ENCODE data around the gene UBR4. TPM values are rescaled to one million over a fixed set of nuclear protein-coding genes. Genes with fewer than 3 reads are reported as not detected.

UBR4 gene
- total RNA-seq, 4 donors from 2014 or later = 124 to 198 (median 131) TPM

DNA sequence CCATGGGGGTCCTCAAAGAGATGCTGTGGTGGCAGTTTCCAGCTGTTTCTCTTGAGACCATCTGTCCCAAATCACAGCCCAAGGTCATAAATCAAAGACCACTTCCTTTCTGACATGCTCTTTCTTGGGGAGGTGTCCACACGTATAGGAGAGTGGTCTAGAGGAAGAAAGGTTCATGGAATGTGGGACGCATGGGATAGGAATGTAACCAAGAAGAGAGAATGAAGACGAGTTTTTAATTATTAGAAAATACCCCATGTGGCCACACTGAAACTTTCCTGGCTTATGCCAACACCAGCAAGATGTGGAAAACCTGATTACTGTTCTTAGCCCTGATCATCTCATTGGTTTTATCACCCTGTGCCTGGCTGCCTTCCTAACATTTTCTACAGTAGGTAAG, 129.3 kb downstream of the UBR4 start:
- TF ChIP-seq, protein P1, sequence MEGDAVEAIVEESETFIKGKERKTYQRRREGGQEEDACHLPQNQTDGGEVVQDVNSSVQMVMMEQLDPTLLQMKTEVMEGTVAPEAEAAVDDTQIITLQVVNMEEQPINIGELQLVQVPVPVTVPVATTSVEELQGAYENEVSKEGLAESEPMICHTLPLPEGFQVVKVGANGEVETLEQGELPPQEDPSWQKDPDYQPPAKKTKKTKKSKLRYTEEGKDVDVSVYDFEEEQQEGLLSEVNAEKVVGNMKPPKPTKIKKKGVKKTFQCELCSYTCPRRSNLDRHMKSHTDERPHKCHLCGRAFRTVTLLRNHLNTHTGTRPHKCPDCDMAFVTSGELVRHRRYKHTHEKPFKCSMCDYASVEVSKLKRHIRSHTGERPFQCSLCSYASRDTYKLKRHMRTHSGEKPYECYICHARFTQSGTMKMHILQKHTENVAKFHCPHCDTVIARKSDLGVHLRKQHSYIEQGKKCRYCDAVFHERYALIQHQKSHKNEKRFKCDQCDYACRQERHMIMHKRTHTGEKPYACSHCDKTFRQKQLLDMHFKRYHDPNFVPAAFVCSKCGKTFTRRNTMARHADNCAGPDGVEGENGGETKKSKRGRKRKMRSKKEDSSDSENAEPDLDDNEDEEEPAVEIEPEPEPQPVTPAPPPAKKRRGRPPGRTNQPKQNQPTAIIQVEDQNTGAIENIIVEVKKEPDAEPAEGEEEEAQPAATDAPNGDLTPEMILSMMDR (IDR thresholded peaks at IDR 0.05; ENCODE audit: low read depth) = no peak

DNA sequence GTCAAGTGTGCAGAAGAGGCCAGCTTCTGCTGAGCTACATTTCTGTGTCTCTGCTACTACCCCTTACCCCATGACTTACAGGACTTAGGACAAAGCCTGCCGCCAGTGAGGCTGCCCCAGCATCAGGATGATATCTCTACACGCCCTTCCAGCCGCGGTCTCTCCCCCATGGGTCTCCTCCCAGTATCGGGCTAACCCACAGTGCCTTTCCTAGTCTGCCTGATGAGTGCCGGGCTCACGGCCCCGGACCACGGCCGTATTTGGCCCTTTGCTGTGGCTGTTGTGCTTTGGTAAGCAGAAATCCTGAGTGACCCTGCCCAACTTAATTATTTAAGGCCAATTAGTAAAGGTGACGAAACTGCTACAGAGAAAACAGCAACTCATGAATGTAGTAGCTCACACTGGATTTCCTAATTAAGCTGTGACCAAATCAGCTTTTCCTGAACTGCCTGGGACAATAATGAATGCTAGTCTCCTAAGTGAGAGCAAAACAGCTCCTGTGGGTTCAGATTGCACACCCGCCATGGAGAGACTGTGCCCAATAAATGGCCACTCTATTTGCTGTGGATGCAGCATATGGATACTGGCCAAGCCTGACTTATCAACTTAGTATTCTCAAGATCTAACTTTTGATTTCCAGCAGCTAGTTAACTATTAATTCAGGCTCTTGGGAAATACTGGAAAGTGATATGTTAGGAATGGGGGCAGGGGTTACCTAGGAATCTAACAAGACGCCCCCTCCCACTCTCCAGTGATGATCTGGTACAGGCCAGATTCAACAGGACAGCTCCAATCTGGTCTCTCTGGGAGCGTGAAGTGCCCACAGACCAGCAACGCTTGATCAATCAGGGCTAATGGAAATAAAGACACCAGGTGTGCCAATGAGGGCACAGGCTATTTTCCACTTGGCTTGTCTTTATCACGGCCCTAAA, 130.3 kb downstream of the UBR4 start:
- TF ChIP-seq, protein P1 (IDR thresholded peaks at IDR 0.05; ENCODE audit: low read depth) = no peak

DNA sequence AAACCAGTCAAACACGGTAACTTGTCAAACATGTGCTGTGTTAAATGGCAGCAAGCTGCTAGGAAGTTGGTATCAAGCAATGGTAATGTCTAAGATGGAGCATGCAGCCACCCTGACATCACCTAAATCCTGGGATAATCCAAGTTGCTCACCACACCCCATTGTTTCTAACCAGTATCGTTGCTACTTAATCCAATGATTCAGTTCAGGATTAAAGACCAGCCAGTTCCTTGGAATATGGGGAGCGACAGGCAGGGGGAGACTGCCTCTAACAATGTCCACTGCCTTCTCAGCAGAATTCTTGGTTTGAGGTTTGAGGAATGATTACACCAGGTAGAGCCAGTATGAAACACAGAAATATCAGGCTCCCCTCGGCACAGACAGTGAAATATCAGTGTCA, 131.5 kb downstream of the UBR4 start:
- TF ChIP-seq, protein P1 (IDR thresholded peaks at IDR 0.05; ENCODE audit: low read depth) = no peak

DNA sequence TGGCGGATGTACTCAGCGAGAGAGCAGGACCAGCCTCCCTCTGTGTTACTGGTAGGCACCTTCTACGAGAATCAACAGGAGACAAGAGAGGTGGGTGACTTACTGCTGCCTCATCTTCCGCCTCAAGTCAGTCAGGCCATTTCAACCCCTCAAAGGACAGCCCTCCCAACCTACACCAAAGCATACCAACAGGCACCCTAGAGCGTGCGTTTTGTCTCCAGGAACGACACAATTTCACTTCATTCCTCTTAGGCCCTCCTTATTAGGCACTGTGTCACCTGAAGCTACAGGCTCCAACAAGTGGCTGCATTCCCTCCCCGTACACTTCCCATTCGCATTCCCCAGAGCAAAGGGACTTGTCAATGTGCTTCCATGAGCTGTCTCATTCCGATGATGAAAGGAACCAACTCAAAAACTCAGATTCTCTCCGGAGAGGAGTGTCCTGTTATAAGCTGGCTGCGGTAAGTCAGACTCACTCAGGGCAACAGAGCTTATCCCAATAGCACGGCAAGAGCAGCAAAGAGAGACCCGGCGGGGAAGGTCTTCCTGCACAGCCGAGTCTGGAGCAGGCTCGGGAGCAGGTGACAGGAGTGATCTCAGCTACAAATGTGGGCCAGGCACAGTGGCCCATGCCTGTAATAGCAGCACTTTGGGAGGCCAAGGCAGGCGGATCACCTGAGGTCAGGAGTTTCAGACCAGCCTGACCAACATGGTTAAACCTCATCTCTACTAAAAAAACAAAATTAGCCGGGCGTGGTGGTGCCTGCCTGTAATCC, 133.0 kb downstream of the UBR4 start:
- TF ChIP-seq, protein P1 (IDR thresholded peaks at IDR 0.05; ENCODE audit: low read depth) = no peak

DNA sequence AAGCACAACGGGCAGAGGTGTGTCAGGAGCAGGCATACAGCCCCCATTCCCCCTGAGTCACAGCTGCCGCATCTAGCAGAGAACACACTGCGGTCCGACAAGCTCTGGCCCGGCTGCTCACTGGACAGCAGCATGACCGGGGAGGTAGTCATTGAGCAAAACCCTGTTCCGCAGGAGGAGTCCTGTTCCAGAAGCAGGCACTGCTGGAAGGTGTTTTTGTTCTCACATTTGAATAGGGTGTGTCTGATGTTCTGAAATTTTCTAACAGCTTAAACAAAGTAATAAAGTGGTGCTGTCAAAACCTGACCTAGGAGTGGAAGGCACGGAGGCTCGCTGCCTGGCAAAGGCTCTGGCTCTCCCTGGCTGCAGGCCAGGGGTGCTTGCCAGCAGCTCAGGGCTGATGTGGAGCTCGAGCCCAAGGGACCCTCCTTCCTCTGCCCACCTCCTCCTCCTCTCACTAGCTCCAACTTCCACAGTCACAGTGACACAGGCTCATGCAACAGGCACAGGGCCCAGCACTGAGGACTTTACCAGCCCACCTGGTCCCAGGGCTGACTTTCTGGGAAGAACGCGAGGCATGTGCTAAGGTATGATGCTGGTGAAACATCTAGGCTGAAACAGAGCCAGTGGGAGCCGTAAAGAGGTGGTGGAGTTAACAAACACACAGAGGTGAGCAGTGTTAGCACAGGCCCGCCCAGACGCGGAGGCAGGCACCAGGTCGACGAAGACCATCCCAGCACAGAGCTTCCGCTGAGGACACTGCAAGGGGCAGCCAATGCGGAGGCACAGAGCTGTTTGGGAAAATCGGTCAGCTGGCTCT, 135.0 kb downstream of the UBR4 start:
- TF ChIP-seq, protein P1 (IDR thresholded peaks at IDR 0.05; ENCODE audit: low read depth) = no peak

DNA sequence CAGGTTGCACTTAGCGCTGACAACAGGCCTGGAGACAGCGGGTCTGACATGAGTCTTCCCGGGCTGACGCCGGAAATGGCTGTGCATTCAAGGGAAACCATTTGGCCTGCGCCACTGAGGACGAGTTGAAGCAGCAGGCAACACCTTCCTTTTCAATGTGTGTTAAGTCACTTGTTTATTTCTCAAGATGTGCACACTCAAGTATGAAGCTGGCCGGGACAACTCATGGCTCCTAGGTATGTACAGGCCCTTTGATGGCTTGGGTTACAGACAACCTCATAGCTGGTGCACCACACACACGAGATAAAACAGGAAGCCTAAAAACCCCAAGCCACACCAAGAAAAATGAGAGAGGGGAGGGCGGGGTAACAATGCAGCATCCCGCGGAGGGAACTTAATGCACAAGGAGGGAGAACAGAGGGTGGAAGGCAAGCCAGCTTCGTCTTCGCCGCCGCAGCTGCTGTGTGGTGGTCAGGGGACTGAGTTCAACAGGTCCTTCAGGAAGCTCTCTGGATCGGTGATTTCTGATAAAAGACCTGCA, 135.6 kb downstream of the UBR4 start:
- TF ChIP-seq, protein P1 (IDR thresholded peaks at IDR 0.05; ENCODE audit: low read depth) = no peak
